ENCODE data around the gene TRA2A. TPM values are rescaled to one million over a fixed set of nuclear protein-coding genes. Genes with fewer than 3 reads are reported as not detected.

Gene TRA2A
- total and polyA plus RNA-seq, 9 of the 15 experiments (the other 6 are each of a cell fraction or from before 2014, with no cell fraction given) = 22.7 to 210 (median 73.9) TPM

DNA sequence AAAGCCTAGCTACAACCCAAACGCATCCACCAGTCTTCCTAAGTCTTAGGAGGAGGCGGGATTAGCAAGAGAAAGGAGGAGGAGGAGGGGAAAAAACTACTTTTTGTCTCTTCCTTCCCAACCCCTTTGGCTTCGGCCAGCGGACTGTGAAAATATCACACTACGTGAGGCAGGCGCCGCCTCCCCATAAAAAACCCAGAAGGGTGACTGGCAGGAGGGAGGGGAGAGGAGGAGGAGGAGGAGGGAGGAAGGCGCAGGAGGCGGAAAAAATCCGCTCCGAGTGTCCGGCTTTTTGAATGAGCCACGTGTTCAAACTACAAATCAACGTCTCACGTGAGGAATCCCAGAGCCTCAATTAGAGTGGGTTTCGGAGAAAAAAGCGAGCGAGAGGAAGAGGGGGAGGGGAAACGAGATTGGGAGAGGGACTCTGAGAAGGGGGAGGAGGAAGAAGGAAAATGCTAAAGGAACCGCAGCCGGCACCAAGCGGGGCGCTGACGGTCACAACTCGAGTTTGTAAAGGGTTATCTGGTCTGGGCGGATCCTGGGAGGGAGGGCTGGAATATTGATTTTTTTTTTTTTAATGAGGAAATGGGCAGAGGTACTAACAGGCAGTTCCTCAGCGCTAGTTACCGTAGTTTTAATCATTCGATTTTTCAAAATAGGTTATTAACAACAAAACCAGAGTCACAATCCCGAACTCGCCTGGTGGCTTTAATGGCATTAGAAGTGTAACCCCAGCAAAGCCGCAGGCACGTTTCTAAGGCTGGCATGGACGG is 61.3 kb downstream of the TRA2A start, which contains the start of gene IGF2BP3 (continued):
- TF ChIP-seq, protein P1, sequence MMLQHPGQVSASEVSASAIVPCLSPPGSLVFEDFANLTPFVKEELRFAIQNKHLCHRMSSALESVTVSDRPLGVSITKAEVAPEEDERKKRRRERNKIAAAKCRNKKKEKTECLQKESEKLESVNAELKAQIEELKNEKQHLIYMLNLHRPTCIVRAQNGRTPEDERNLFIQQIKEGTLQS (IDR thresholded peaks at IDR 0.05) = peak; percentile 51; the same call in 1 of the 2 replicates
- TF ChIP-seq, protein P1 (CRISPR knock-in tag; conservative IDR thresholded peaks at IDR 0.05) = no peak
- peak; percentile 92 for TF ChIP-seq SAP30 (IDR thresholded peaks at IDR 0.05; ENCODE audit: borderline replicate concordance, insufficient read depth, low read depth, low read length, poor library complexity, severe bottlenecking)
- TF ChIP-seq, protein P2, sequence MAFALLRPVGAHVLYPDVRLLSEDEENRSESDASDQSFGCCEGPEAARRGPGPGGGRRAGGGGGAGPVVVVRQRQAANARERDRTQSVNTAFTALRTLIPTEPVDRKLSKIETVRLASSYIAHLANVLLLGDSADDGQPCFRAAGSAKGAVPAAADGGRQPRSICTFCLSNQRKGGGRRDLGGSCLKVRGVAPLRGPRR (CRISPR knock-in tag; IDR thresholded peaks at IDR 0.05) = no peak
- TF ChIP-seq, protein P3, sequence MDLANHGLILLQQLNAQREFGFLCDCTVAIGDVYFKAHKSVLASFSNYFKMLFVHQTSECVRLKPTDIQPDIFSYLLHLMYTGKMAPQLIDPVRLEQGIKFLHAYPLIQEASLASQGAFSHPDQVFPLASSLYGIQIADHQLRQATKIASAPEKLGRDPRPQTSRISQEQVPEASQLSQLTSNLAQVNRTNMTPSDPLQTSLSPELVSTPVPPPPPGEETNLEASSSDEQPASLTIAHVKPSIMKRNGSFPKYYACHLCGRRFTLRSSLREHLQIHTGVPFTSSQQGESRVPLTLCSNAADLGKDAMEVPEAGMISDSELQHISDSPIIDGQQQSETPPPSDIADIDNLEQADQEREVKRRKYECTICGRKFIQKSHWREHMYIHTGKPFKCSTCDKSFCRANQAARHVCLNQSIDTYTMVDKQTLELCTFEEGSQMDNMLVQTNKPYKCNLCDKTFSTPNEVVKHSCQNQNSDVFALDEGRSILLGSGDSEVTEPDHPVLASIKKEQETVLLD (IDR thresholded peaks at IDR 0.05) = peak; percentile 89
- TF ChIP-seq, protein P4, sequence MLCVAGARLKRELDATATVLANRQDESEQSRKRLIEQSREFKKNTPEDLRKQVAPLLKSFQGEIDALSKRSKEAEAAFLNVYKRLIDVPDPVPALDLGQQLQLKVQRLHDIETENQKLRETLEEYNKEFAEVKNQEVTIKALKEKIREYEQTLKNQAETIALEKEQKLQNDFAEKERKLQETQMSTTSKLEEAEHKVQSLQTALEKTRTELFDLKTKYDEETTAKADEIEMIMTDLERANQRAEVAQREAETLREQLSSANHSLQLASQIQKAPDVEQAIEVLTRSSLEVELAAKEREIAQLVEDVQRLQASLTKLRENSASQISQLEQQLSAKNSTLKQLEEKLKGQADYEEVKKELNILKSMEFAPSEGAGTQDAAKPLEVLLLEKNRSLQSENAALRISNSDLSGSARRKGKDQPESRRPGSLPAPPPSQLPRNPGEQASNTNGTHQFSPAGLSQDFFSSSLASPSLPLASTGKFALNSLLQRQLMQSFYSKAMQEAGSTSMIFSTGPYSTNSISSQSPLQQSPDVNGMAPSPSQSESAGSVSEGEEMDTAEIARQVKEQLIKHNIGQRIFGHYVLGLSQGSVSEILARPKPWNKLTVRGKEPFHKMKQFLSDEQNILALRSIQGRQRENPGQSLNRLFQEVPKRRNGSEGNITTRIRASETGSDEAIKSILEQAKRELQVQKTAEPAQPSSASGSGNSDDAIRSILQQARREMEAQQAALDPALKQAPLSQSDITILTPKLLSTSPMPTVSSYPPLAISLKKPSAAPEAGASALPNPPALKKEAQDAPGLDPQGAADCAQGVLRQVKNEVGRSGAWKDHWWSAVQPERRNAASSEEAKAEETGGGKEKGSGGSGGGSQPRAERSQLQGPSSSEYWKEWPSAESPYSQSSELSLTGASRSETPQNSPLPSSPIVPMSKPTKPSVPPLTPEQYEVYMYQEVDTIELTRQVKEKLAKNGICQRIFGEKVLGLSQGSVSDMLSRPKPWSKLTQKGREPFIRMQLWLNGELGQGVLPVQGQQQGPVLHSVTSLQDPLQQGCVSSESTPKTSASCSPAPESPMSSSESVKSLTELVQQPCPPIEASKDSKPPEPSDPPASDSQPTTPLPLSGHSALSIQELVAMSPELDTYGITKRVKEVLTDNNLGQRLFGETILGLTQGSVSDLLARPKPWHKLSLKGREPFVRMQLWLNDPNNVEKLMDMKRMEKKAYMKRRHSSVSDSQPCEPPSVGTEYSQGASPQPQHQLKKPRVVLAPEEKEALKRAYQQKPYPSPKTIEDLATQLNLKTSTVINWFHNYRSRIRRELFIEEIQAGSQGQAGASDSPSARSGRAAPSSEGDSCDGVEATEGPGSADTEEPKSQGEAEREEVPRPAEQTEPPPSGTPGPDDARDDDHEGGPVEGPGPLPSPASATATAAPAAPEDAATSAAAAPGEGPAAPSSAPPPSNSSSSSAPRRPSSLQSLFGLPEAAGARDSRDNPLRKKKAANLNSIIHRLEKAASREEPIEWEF (CRISPR knock-in tag; IDR thresholded peaks at IDR 0.05) = peak; percentile 71; the same call in 1 of the 2 replicates
- TF ChIP-seq, protein P5, sequence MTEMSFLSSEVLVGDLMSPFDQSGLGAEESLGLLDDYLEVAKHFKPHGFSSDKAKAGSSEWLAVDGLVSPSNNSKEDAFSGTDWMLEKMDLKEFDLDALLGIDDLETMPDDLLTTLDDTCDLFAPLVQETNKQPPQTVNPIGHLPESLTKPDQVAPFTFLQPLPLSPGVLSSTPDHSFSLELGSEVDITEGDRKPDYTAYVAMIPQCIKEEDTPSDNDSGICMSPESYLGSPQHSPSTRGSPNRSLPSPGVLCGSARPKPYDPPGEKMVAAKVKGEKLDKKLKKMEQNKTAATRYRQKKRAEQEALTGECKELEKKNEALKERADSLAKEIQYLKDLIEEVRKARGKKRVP (CRISPR knock-in tag; IDR thresholded peaks at IDR 0.05) = no peak
- TF ChIP-seq SREBF1 (IDR thresholded peaks at IDR 0.05; ENCODE audit: borderline replicate concordance, low read depth, low read length) = no peak
- TF ChIP-seq ZNF274 (IDR thresholded peaks at IDR 0.05; ENCODE audit: borderline replicate concordance, low read depth, low read length) = no peak
- TF ChIP-seq, protein P6, sequence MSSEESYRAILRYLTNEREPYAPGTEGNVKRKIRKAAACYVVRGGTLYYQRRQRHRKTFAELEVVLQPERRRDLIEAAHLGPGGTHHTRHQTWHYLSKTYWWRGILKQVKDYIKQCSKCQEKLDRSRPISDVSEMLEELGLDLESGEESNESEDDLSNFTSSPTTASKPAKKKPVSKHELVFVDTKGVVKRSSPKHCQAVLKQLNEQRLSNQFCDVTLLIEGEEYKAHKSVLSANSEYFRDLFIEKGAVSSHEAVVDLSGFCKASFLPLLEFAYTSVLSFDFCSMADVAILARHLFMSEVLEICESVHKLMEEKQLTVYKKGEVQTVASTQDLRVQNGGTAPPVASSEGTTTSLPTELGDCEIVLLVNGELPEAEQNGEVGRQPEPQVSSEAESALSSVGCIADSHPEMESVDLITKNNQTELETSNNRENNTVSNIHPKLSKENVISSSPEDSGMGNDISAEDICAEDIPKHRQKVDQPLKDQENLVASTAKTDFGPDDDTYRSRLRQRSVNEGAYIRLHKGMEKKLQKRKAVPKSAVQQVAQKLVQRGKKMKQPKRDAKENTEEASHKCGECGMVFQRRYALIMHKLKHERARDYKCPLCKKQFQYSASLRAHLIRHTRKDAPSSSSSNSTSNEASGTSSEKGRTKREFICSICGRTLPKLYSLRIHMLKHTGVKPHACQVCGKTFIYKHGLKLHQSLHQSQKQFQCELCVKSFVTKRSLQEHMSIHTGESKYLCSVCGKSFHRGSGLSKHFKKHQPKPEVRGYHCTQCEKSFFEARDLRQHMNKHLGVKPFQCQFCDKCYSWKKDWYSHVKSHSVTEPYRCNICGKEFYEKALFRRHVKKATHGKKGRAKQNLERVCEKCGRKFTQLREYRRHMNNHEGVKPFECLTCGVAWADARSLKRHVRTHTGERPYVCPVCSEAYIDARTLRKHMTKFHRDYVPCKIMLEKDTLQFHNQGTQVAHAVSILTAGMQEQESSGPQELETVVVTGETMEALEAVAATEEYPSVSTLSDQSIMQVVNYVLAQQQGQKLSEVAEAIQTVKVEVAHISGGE (CRISPR knock-in tag; IDR thresholded peaks at IDR 0.05) = peak in 1 of 3 experiments; percentile 58; a peak in 2 of 6 replicates
- TF ChIP-seq MAFG (tag; conservative IDR thresholded peaks at IDR 0.05) = peak; percentile 26; the same call in 1 of the 2 replicates

Measured in K562 (cell line).